Kidney (tissue), 14 donors: ENCODE data around the gene WAC. TPM values are rescaled to one million over a fixed set of nuclear protein-coding genes. Genes with fewer than 3 reads are reported as not detected.

Experiments used
- DNase-seq, 5 donors: peaks; one replicate each; pipeline ENCODE4 v3.0.0-alpha.2; 2013 to 2020
- FAIRE-seq: peaks from 2 replicates; lab custom pipeline; 2012; peaks lifted over from hg19 to GRCh38; lab: Jason Lieb, UNC
- H3K27ac ChIP-seq, 2 donors: one replicate each; pipeline ENCODE4 v1.7.0; 2013; ENCODE audit warnings: low read depth in 2 of 2, low read length in 2 of 2, inconsistent platforms in 1 of 2
- H3K27me3 ChIP-seq: one replicate; pipeline ENCODE4 v1.7.1; 2013; ENCODE audit warnings: low read length, inconsistent platforms; ENCODE audit not compliant: control insufficient read depth, insufficient read depth
- H3K36me3 ChIP-seq, 3 donors: one replicate each; pipeline versions ENCODE4 v1.7.0 to v1.7.1; 2013; ENCODE audit warnings: low read length in 3 of 3, control low read depth in 1 of 3, inconsistent platforms in 1 of 3; ENCODE audit not compliant: insufficient read depth in 3 of 3, control insufficient read depth in 2 of 3
- H3K4me1 ChIP-seq, 3 donors: one replicate each; pipeline versions ENCODE4 v1.7.0 to v1.7.1; 2013; ENCODE audit warnings: low read length in 3 of 3, inconsistent platforms in 1 of 3, low read depth in 1 of 3; ENCODE audit not compliant: control insufficient read depth in 2 of 3, insufficient read depth in 2 of 3
- H3K4me3 ChIP-seq, 3 donors: one replicate each; pipeline versions ENCODE4 v1.7.0 to v1.8.1; 2013; ENCODE audit warnings: low read length in 3 of 3, control low read depth in 1 of 3, inconsistent platforms in 1 of 3
- H3K9ac ChIP-seq, 3 donors: one replicate each; pipeline versions ENCODE4 v1.7.0 to v1.7.1; 2013; ENCODE audit warnings: low read length in 3 of 3, control low read depth in 1 of 3, inconsistent platforms in 1 of 3
- H3K9me3 ChIP-seq, 3 donors: one replicate each; pipeline versions ENCODE4 v1.7.0 to v1.7.1; 2013; ENCODE audit warnings: low read length in 3 of 3, control low read depth in 1 of 3, inconsistent platforms in 1 of 3; ENCODE audit not compliant: control insufficient read depth in 2 of 3, insufficient read depth in 1 of 3
- CTCF ChIP-seq: IDR thresholded peaks from 3 replicates; pipeline ENCODE4 v1.5.1; 2012; ENCODE audit warnings: mild to moderate bottlenecking, moderate library complexity, borderline replicate concordance; ENCODE audit not compliant: insufficient read depth; ENCODE audit errors: extremely low read depth
- intact Hi-C: fragments of 100-400 bp; cut with DNase I; formaldehyde crosslinking; loops from one replicate; pipeline ENCODE4 v1.11.1; 2022
- polyA plus RNA-seq: library from polyadenylated mRNA; stranded (reverse); fragments of 350-450 nt; fragmentation: Illumina TruSeq; extraction: RNeasy Lipid Tissue Mini Kit (QIAGEN cat#74804); gene quantifications from one replicate; pipeline ENCODE4 v1.2.3, GENCODE V29; 2014; ENCODE audit warnings: low read depth, low replicate concordance; ENCODE audit not compliant: insufficient read depth
- total RNA-seq: library from RNA; stranded (reverse); fragmentation: NEBNext Ultra II Directional; extraction: Animal tissue kit (Norgen Biotek cat#: 25700); gene quantifications from one replicate; pipeline ENCODE4 v1.2.1, GENCODE V29; 2021
- donor health status: control.
- donor health status: control.
- donor health status: control.
- donor health status: control.
- donor health status: control.
- donor health status: DM: yes; HTN: yes; CAD: no.
- donor health status: Normal renal cell carcinoma (clear cell type).

Gene WAC
- total and polyA plus RNA-seq, 2 donors from 2014 or later, result 33.4 to 107 TPM

GRCh38 chr10:28577506-28577905, 44.6 kb downstream of the WAC start:
- DNase-seq, result no peak
- no peak overlapping the region for H3K9ac ChIP-seq
- intact Hi-C loops, result no loop called here
- no peak for FAIRE-seq
- H3K9me3 ChIP-seq, result no peaks in the 10 kb centered on the region
- H3K36me3 ChIP-seq, result peaks cover 0 to 5% (median 0%) of the 10 kb centered on the region in 3 donors
- H3K4me3 ChIP-seq, result no peak overlapping the region
- H3K27me3 ChIP-seq, result no peaks in the 10 kb centered on the region
- no peak for TF ChIP-seq CTCF
- H3K4me1 ChIP-seq, result peaks cover 0 to 6% (median 4%) of the 10 kb centered on the region in 3 donors
- no peak overlapping the region for H3K27ac ChIP-seq

GRCh38 chr10:28578454-28578853, 45.5 kb downstream of the WAC start:
- H3K9ac ChIP-seq, result no peak overlapping the region
- FAIRE-seq (no peak), DNase-seq (no peak)
- no peak for TF ChIP-seq CTCF
- H3K4me1 ChIP-seq, result peaks cover 0 to 7% (median 6%) of the 10 kb centered on the region in 3 donors
- H3K9me3 ChIP-seq, result no peaks in the 10 kb centered on the region
- peaks cover 0 to 5% (median 0%) of the 10 kb centered on the region in 3 donors for H3K36me3 ChIP-seq
- no peaks in the 10 kb centered on the region for H3K27me3 ChIP-seq
- no peak overlapping the region for H3K27ac ChIP-seq
- intact Hi-C loops, result no loop called here
- no peak overlapping the region for H3K4me3 ChIP-seq

- no peak for DNase-seq
- no peak overlapping the region for H3K4me3 ChIP-seq
- H3K4me1 ChIP-seq, result peaks cover 0 to 7% (median 2%) of the 10 kb centered on the region in 3 donors
- no peak for FAIRE-seq
- intact Hi-C loops, result no loop called here
- no peak overlapping the region for H3K9ac ChIP-seq
- H3K9me3 ChIP-seq, result no peaks in the 10 kb centered on the region
- TF ChIP-seq CTCF, result no peak
- H3K27me3 ChIP-seq, result no peaks in the 10 kb centered on the region
- H3K27ac ChIP-seq, result no peak overlapping the region
- peaks cover 5 to 14% (median 14%) of the 10 kb centered on the region in 3 donors for H3K36me3 ChIP-seq
Measured at GRCh38 chr10:28580825-28581224, 47.9 kb downstream of the WAC start.

GRCh38 chr10:28581916-28582315, 49.0 kb downstream of the WAC start:
- Histone ChIP-seq H3K27ac (no peak overlapping the region), H3K4me3 (no peak overlapping the region), H3K27me3 (no peaks in the 10 kb centered on the region), H3K36me3 (peaks cover 5 to 19% (median 14%) of the 10 kb centered on the region in 3 donors), H3K4me1 (peaks cover 0 to 4% (median 0%) of the 10 kb centered on the region in 3 donors), H3K9ac (no peak overlapping the region), H3K9me3 (no peaks in the 10 kb centered on the region)
- no peak for TF ChIP-seq CTCF
- FAIRE-seq (no peak), DNase-seq (no peak)
- intact Hi-C loops, result no loop called here
